Body of pancreas (tissue), 4 donors: ENCODE data around the gene BRD1. TPM values are rescaled to one million over a fixed set of nuclear protein-coding genes. Genes with fewer than 3 reads are reported as not detected.

Experiments used
- ATAC-seq: fragments of 150-250 bp; one replicate; pipeline ENCODE4 v1.9.1; 2016
- DNase-seq, 4 donors: peaks; one replicate each; pipeline ENCODE4 v3.0.0-alpha.2; 2019
- H3K27ac ChIP-seq, 4 donors: fragments of 200-600 bp; sonication (generic); 1 replicate in 3 of 4; 2 replicates in 1 of 4; pipeline versions ENCODE4 v1.5.1 to v1.6.1; 2016 to 2019; ENCODE audit warnings: mild to moderate bottlenecking in 1 of 4, mixed read lengths in 1 of 4, moderate library complexity in 1 of 4
- H3K27me3 ChIP-seq, 2 donors: fragments of 200-600 bp; sonication (generic); one replicate each; pipeline ENCODE4 v1.6.0; 2016; ENCODE audit warnings: mild to moderate bottlenecking in 1 of 2
- H3K36me3 ChIP-seq, 2 donors: fragments of 200-600 bp; sonication (generic); replicated peaks in 1 of 2; 2 replicates each; pipeline ENCODE4 v1.5.1; 2016; ENCODE audit warnings: low read depth in 2 of 2; ENCODE audit not compliant: insufficient read depth in 1 of 2
- H3K4me1 ChIP-seq: fragments of 200-600 bp; sonication (generic); one replicate; pipeline ENCODE4 v1.6.0; 2016
- H3K4me3 ChIP-seq, 2 donors: fragments of 200-600 bp; sonication (generic); 1 replicate in 1 of 2; 2 replicates in 1 of 2; pipeline ENCODE4 v1.5.1; 2016 to 2019
- H3K9me3 ChIP-seq, 3 donors: fragments of 200-600 bp; sonication (generic); 1 replicate in 2 of 3; 2 replicates in 1 of 3; pipeline ENCODE4 v1.5.1; 2016
- CTCF ChIP-seq, 7 experiments: fragments of 450-650 bp in 4 of 7; fragments of 200-600 bp in 3 of 7; sonication (generic) in 3 of 7; IDR thresholded peaks; one replicate each; pipeline ENCODE4 v1.5.1; 2016 to 2019; ENCODE audit warnings: antibody characterized with exemption in 7 of 7
- POLR2A ChIP-seq, 3 donors: fragments of 450-650 bp; IDR thresholded peaks; one replicate each; pipeline ENCODE4 v1.6.1; 2016; ENCODE audit warnings: antibody characterized with exemption in 3 of 3, mild to moderate bottlenecking in 2 of 3
- WGBS, 2 donors: methylation state at CpG; one replicate each; pipeline ENCODE4 v1.1.5; 2017; 5-methylcytosine and 5-hydroxymethylcytosine counted together
- intact Hi-C: fragments of 100-400 bp; cut with DNase I; formaldehyde crosslinking; loops from one replicate; pipeline ENCODE4 v1.15.1; 2023
- total RNA-seq, 2 donors: library from RNA; depleted of rRNA; stranded (reverse); fragments of >200 nt; gene quantifications; one replicate each; pipeline ENCODE4 v1.1.0, GENCODE V29; 2016

The BRD1 gene
- total RNA-seq, 2 donors from 2014 or later = 21.8 to 36.9 TPM

DNA sequence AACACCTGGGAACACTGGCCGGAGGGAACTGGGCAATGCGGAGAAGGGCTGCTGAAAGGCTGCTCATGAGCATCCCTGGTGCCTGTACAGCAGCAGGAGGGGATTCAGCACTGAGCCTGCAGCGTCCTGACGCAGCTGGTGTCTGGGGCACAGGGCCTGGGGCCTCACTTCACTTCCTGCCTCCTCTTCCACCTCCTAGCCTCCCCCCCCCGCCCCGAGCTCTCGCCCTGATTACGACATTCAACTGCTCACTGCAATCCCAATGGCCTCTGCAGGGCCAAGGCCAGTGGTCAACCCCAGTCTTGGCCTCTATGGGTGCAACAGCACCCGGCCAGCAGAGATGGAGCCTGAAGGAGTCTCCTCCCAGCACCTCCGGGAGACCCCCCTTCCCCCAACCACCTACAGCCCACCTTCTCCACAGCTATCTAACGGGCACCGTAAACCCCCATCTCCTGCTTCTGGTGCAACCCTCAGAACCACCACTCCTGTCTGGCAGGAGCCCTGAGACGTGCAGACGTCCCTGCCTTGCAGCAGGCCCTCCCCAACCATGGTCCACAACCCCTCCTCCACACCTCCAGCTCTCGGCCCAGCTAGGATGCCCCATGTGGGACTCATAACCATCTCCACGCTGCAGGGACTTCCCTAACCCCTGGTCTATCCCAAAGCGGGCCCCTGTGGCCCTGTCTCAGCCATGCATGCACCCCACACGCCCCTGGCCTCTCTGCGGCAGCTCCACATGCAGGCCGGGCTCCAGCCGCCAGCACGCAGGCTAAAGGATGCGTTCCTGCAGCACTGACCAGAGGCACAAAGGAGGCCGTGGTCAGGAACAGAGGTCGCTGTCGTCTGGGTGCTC lies 38.2 kb downstream of the BRD1 start:
- DNase-seq = peak in 1 of 4 donors; percentile 23
- peak overlapping the region in 3 of 4 donors; percentile 14 to 38 (median 36) for H3K27ac ChIP-seq
- WGBS, 2 donors = 68 to 84% methylated on average over 17 to 23 of the region's 26 CpGs
- H3K4me3 ChIP-seq = no peak overlapping the region
- TF ChIP-seq CTCF (IDR thresholded peaks at IDR 0.05) = no peak
- TF ChIP-seq POLR2A (IDR thresholded peaks at IDR 0.05) = no peak
- ATAC-seq = peak; percentile 31
- H3K4me1 ChIP-seq = peaks cover 20% of the 10 kb centered on the region
- intact Hi-C loops = no loop called here
- H3K27me3 ChIP-seq = no peaks in the 10 kb centered on the region
- H3K36me3 ChIP-seq = peaks cover 10 to 26% of the 10 kb centered on the region in 2 donors
- no peaks in the 10 kb centered on the region for H3K9me3 ChIP-seq

- DNase-seq (peak in 3 of 4 donors; percentile 35 to 51 (median 38)), ATAC-seq (no peak)
- Histone ChIP-seq H3K36me3 (peaks cover 9 to 27% of the 10 kb centered on the region in 2 donors), H3K9me3 (no peaks in the 10 kb centered on the region), H3K4me3 (no peak overlapping the region), H3K4me1 (peaks cover 20% of the 10 kb centered on the region), H3K27me3 (no peaks in the 10 kb centered on the region), H3K27ac (peak overlapping the region in 2 of 4 donors; percentile 14 to 38)
- no peak for TF ChIP-seq POLR2A (IDR thresholded peaks at IDR 0.05)
- no peak for TF ChIP-seq CTCF (IDR thresholded peaks at IDR 0.05)
- intact Hi-C loops = no loop called here
- WGBS, 2 donors = 34 to 60% methylated on average over 11 of the region's 11 CpGs
These were observed 39.2 kb downstream of the BRD1 start for GRCh38 chr22:49788504-49788903.

GRCh38 chr22:49787861-49788260 lies 39.8 kb downstream of the BRD1 start:
- no peaks in the 10 kb centered on the region for H3K27me3 ChIP-seq
- peaks cover 3 to 27% of the 10 kb centered on the region in 2 donors for H3K36me3 ChIP-seq
- H3K9me3 ChIP-seq = no peaks in the 10 kb centered on the region
- H3K4me1 ChIP-seq = peaks cover 20% of the 10 kb centered on the region
- no peak overlapping the region for H3K4me3 ChIP-seq
- DNase-seq (no peak), ATAC-seq (no peak)
- intact Hi-C loops = no loop called here
- WGBS, 2 donors = 85 to 94% methylated on average over 10 of the region's 10 CpGs
- peak overlapping the region in 1 of 4 donors; percentile 14 for H3K27ac ChIP-seq
- TF ChIP-seq CTCF (IDR thresholded peaks at IDR 0.05) (no peak), POLR2A (IDR thresholded peaks at IDR 0.05) (no peak)

- WGBS, 2 donors = 88 to 92% methylated on average over 21 to 35 of the region's 35 CpGs
- ATAC-seq = no peak
- H3K4me1 ChIP-seq = peaks cover 20% of the 10 kb centered on the region
These were observed 40.5 kb downstream of the BRD1 start for GRCh38 chr22:49786976-49787706.

More at GRCh38 chr22:49786976-49787706, 40.5 kb downstream of the BRD1 start:
- Histone ChIP-seq H3K27me3 (no peaks in the 10 kb centered on the region), H3K9me3 (no peaks in the 10 kb centered on the region), H3K27ac (no peak overlapping the region), H3K36me3 (peaks cover 0 to 23% of the 10 kb centered on the region in 2 donors), H3K4me3 (no peak overlapping the region)
- TF ChIP-seq CTCF (IDR thresholded peaks at IDR 0.05) (no peak), POLR2A (IDR thresholded peaks at IDR 0.05) (no peak)
- no peak for DNase-seq
- intact Hi-C loops = no loop called here
